NCI-H226 (cell line): Measurements from ENCODE around the gene DDX50.
A peak's percentile ranks its signal among the peaks of the same experiment; 100 is the strongest.
"Not testable (repeated sequence)": the region's sequence is repeated elsewhere in the genome, so short reads cannot be mapped to it uniquely, and the experiment has no call there.

Experiments
- DNase-seq: peaks from one replicate; pipeline ENCODE4 v3.0.0-alpha.2; 2015

The DDX50 gene

DNA sequence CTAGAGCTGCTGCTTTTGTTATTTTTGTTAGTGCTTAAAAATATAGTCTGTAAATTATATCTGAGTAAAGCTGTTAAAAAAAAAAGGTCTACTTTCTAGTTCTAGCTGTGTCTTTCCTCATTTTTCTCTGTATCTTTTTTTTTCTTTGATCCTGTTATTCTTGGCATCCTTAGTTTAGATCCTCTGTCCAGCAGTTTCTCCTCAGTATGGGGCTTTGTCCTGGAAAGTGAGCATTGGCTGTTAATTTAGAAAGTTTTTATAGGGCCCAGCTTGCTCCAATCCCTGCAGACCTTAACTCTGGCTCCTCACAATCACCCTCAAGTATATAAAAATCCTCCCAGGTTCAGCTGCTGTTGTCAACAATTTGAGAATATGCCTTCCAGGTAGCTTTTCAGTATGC lies 23.5 kb downstream of the DDX50 start:
- no peak for DNase-seq

GRCh38 chr10:68925489-68925888 lies 24.4 kb downstream of the DDX50 start:
- DNase-seq, result no peak

DNA sequence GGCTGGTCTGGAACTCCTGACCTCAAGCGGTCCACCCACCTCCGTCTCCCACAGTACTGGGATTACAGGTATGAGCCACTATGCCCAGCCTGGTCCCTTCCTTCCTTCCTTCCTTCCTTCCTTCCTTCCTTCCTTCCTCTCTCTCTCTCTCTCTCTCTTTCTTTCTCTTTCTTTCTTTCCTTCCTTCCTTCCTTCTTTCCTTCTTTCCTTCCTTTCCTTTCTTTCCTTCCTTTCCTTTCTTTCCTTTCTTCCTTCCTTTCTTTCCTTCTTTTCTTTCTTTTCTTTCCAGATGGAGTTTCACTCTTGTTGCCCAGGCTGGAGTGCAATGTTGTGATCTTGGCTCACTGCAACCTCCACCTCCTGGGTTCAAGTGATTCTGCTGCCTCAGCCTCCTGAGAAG lies 28.0 kb downstream of the DDX50 start:
- DNase-seq, result not testable (repeated sequence)

DNA sequence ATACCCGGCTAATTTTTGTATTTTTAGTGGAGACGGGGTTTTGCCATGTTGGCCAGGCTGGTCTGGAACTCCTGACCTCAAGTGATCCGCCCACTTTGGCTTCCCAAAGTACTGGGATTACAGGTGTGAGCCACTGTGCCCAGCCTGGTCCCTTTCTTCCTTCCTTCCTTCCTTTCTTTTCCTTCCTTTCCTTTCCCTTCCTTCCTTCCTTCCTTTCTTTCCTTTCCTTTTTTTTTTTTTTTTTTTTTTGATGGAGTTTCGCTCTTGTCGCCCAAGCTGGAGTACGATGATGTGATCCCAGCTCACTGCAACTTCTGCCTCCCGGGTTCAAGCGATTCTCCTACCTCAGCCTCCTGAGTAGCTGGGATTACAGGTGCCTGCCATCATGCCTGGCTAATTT lies 28.8 kb downstream of the DDX50 start:
- DNase-seq, result not testable (repeated sequence)

GRCh38 chr10:68932860-68933259 lies 31.7 kb downstream of the DDX50 start:
- not testable (repeated sequence) for DNase-seq

DNA sequence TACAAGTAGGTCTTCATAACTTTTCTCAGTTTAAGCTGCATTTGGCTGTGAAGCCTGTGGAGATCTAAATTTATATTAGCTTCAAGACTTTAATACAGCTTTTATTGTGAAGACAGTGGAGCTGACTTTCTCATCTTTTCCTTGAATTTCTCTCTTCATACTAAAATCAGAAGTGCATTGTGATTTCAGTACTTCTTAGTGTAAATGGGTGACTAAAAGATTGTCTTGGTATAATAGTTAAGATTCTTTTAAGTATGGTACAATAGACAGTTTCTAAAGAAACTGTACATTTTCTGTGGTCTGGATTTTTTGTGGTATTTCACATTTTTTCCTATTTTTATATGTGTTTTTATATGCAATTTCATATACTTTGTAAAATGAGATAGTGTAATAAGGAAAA lies 33.9 kb downstream of the DDX50 start:
- no peak for DNase-seq

- no peak for DNase-seq
Measured at GRCh38 chr10:68938117-68938516, 37.0 kb downstream of the DDX50 start.

DNA sequence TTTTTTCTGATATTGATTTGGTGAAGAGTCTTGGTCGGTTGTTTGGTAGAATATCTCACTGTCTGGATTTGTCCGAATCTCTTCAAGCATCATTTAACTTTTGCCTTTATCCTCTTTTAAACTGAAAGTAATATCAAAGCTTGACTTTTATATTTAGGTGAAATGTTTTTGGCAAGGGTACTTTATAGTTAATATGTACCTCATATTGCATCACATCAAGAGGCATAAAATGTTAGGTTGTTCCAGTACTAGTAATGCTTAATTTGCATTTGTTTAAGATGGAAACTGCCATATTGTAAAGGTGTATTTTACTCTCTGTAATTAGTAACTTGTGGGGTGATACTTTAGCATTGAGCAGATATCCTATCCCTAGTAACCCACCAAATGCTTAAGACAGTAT lies 37.8 kb downstream of the DDX50 start:
- no peak for DNase-seq

GRCh38 chr10:68940917-68941316 lies 39.8 kb downstream of the DDX50 start:
- DNase-seq, result not testable (repeated sequence)

GRCh38 chr10:68950598-68950997 lies 49.5 kb downstream of the DDX50 start:
- DNase-seq, result no peak

- DNase-seq, result no peak
Measured at GRCh38 chr10:68954904-68955303, 53.8 kb downstream of the DDX50 start.

DNA sequence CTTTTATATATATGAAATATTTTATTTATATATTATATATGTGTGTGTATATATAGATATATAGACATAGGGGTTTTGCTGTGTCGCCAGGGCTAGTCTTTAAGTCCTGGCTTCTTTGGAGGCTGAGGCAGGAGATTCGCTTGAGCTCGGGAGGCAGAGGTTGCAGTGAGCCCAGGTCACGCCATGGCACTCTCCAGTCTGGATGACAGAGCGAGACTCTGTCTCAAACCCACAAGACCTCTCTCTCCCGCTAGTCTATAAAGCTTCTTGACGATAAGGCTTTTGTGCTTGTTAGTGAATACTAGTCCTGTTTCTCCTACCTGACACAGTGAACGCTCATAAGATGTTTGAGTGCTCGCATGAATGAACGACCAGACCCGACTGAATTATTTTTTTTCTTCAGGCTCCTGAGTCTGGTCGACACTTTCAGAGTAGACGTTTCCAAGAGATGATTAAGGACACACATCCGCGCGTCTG lies 54.3 kb downstream of the DDX50 start:
- DNase-seq, result no peak

DNA sequence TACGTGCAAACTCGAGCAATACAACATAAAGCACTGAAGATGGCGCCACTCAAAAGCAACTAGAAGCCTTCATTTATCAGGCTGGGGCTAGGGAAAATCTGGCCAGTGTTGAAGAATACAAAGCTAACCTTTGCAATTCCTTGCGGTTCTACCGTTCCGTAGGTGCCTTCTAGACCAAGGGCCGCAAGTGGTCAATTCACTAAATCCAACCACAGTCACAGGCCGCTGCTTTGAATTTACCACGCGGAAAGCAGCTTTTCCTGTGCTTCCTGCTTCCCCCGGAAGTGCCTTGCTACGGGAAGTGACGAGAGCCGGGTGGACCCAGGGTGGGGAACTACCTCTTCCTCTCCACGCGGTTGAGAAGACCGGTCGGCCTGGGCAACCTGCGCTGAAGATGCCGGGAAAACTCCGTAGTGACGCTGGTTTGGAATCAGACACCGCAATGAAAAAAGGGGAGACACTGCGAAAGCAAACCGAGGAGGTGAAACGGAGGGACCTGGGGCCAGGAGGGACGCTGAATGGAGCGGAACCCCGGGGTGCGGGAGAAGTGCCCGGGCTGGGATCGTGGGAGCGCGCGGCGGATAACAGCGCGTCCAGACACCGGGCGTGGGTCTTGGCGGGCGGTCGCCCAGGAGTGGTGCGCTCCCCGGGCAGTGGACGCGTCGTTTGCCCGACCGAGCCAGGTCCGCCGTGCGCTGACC lies 54.9 kb downstream of the DDX50 start, which contains the start of gene DDX21:
Gene DDX21, plus strand, starts transcription at position 339 of the 701 bp plus-strand sequence. Its CDS starts 56 bp downstream, at position 395.
- DNase-seq, result peak; percentile 95

DNA sequence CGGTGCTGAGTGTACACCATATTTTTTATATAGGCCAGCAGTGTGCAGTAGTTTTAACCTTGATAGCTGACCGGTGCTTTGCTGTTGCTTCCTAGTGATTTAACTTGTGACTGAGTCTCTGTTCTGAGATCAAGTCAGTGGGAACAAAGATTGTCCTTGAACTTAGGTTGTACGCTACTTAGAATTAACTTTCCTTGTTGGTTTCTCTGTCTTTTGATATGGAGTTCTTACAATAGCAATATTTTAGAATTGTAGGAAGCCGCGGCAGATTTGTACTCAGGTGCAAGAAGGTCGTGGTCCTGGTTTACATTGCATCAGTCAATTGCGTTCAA lies 56.1 kb downstream of the DDX50 start:
- no peak for DNase-seq

GRCh38 chr10:68957654-68958053 lies 56.5 kb downstream of the DDX50 start:
- DNase-seq, result no peak

- no peak for DNase-seq
Measured at GRCh38 chr10:68959695-68960527, 58.8 kb downstream of the DDX50 start.

DNA sequence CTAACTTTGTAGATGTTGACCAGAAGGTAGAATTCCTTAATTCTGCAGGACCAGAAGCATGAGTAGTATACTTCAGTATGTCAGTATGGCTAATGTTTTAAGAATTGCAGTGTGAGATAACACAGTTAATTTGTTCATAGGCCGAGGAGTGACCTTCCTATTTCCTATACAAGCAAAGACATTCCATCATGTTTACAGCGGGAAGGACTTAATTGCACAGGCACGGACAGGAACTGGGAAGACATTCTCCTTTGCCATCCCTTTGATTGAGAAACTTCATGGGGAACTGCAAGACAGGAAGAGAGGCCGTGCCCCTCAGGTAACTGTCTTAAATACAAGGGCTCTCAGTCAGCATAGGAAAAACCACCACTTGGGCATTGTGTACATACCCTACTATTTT lies 62.0 kb downstream of the DDX50 start:
- no peak for DNase-seq

DNA sequence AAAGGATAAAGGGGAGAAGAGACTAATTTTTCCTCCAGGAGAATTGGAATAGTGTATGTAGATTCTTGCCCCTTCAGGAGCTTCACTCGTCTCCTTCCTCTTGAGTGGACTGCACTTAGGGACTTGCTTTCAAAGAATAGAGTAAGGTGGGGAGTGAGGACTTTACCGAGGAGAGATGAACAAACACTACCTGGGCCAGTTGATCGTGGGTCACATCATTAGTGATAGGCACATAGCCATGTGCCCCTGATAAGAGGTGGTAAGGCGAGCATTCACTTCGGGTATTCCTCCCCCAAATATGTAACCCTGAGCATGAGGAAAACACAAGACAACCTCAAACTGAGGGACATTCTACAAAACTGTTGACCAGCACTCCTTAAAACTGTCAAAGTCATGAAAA lies 72.9 kb downstream of the DDX50 start:
- DNase-seq, result no peak

GRCh38 chr10:68975936-68976473 lies 74.9 kb downstream of the DDX50 start:
- not testable (repeated sequence) for DNase-seq

- not testable (repeated sequence) for DNase-seq
Measured at GRCh38 chr10:68979738-68980137, 78.6 kb downstream of the DDX50 start.

- no peak for DNase-seq
Measured at GRCh38 chr10:68981074-68981473, 80.0 kb downstream of the DDX50 start.

- no peak for DNase-seq
Measured at GRCh38 chr10:68982389-68982788, 81.3 kb downstream of the DDX50 start.

GRCh38 chr10:68987611-68988010 lies 86.5 kb downstream of the DDX50 start:
- no peak for DNase-seq
